Trophoblast cell (in vitro differentiated cells and primary cell): ENCODE data around the gene SBK2.

ENCODE experiments used
- DNase-seq, 2 donors: peaks; one replicate each; pipeline ENCODE4 v3.0.0-alpha.2; 2016
- H2AFZ ChIP-seq: 2 replicates; pipeline ENCODE4 v1.6.1; 2013; ENCODE audit warnings: low read length, moderate library complexity, mild to moderate bottlenecking; ENCODE audit not compliant: insufficient read depth, poor library complexity
- H2AK5ac ChIP-seq: 2 replicates; pipeline ENCODE4 v1.6.1; 2013; ENCODE audit warnings: mild to moderate bottlenecking, low read length
- H2BK120ac ChIP-seq: 2 replicates; pipeline ENCODE4 v1.6.1; 2013; ENCODE audit warnings: low read length, mild to moderate bottlenecking, moderate library complexity; ENCODE audit not compliant: insufficient read depth, poor library complexity
- H2BK12ac ChIP-seq: 2 replicates; pipeline ENCODE4 v1.6.1; 2013; ENCODE audit warnings: mild to moderate bottlenecking, low read length, moderate library complexity
- H2BK5ac ChIP-seq: 2 replicates; pipeline ENCODE4 v1.6.1; 2013; ENCODE audit warnings: low read length, low read depth, moderate library complexity, mild to moderate bottlenecking; ENCODE audit not compliant: poor library complexity
- H3K14ac ChIP-seq: 2 replicates; pipeline ENCODE4 v1.6.1; 2013; ENCODE audit warnings: mild to moderate bottlenecking, low read length
- H3K18ac ChIP-seq: 2 replicates; pipeline ENCODE4 v1.6.1; 2013; ENCODE audit warnings: mild to moderate bottlenecking, low read length
- H3K23ac ChIP-seq: 2 replicates; pipeline ENCODE4 v1.6.1; 2013; ENCODE audit warnings: low read length
- H3K27ac ChIP-seq: 2 replicates; pipeline ENCODE4 v1.5.1; 2013; ENCODE audit warnings: low read depth, mild to moderate bottlenecking, inconsistent platforms, low read length, moderate library complexity
- H3K27me3 ChIP-seq: 2 replicates; pipeline ENCODE4 v1.6.1; 2013; ENCODE audit warnings: inconsistent platforms, mild to moderate bottlenecking, low read length, moderate library complexity; ENCODE audit not compliant: insufficient read depth
- H3K36me3 ChIP-seq, 2 experiments: 1 replicate in 1 of 2; 2 replicates in 1 of 2; pipeline ENCODE4 v1.6.1; 2013; ENCODE audit warnings: low read length in 2 of 2, mild to moderate bottlenecking in 2 of 2, moderate library complexity in 1 of 2; ENCODE audit not compliant: insufficient read depth in 2 of 2, control insufficient read depth in 1 of 2
- H3K4ac ChIP-seq: 2 replicates; pipeline ENCODE4 v1.6.1; 2013; ENCODE audit warnings: low read depth, mild to moderate bottlenecking, low read length, moderate library complexity
- H3K4me1 ChIP-seq, 2 experiments: 1 replicate in 1 of 2; 2 replicates in 1 of 2; pipeline ENCODE4 v1.6.1; 2013; ENCODE audit warnings: low read length in 2 of 2, mild to moderate bottlenecking in 2 of 2, moderate library complexity in 1 of 2; ENCODE audit not compliant: insufficient read depth in 2 of 2, control insufficient read depth in 1 of 2
- H3K4me2 ChIP-seq: 2 replicates; pipeline ENCODE4 v1.6.1; 2013; ENCODE audit warnings: inconsistent platforms, mild to moderate bottlenecking, low read length, moderate library complexity
- H3K4me3 ChIP-seq: 2 replicates; pipeline ENCODE4 v1.5.1; 2013; ENCODE audit warnings: mild to moderate bottlenecking, low read depth, low read length, inconsistent platforms
- H3K79me1 ChIP-seq: one replicate; pipeline ENCODE4 v1.6.1; 2013; ENCODE audit warnings: low read length
- H3K79me2 ChIP-seq: 2 replicates; pipeline ENCODE4 v1.6.1; 2013; ENCODE audit warnings: low read length, mild to moderate bottlenecking; ENCODE audit not compliant: control insufficient read depth, insufficient read depth, poor library complexity
- H3K9ac ChIP-seq: 2 replicates; pipeline ENCODE4 v1.6.1; 2013; ENCODE audit warnings: mild to moderate bottlenecking, low read length
- H3K9me3 ChIP-seq: 2 replicates; pipeline ENCODE4 v1.6.1; 2013; ENCODE audit warnings: low read depth, mild to moderate bottlenecking, control low read depth, inconsistent platforms, low read length; ENCODE audit not compliant: insufficient read depth
- H4K12ac ChIP-seq: 2 replicates; pipeline ENCODE4 v1.6.1; 2013; ENCODE audit warnings: low read depth, mild to moderate bottlenecking, low read length, moderate library complexity
- H4K8ac ChIP-seq: 2 replicates; pipeline ENCODE4 v1.6.1; 2013; ENCODE audit warnings: low read depth, mild to moderate bottlenecking, low read length, moderate library complexity
- H4K91ac ChIP-seq: one replicate; pipeline ENCODE4 v1.6.1; 2013; ENCODE audit warnings: low read depth, mild to moderate bottlenecking, low read length, moderate library complexity
- WGBS: extraction: QIAGEN DNeasy Blood & Tissue Kit; methylation state at CpG from one replicate; pipeline ENCODE4 v1.1.7; 2013; ENCODE audit warnings: missing lambda C conversion rate; ENCODE audit not compliant: insufficient read length, insufficient coverage; ENCODE audit errors: extremely low coverage; 5-methylcytosine and 5-hydroxymethylcytosine counted together

SBK2 gene

GRCh38 chr19:55492362-55492944 is 44.5 kb downstream of the SBK2 start:
- H3K4me3 ChIP-seq = no peak overlapping the region
- no peak overlapping the region for H2BK120ac ChIP-seq
- H3K4me1 ChIP-seq = peaks cover 26 to 37% of the 10 kb centered on the region in 2 experiments
- H3K79me2 ChIP-seq = peaks cover 5% of the 10 kb centered on the region
- peaks cover 13 to 16% of the 10 kb centered on the region in 2 experiments for H3K36me3 ChIP-seq
- no peaks in the 10 kb centered on the region for H3K27me3 ChIP-seq
- peaks cover 20% of the 10 kb centered on the region for H3K79me1 ChIP-seq
- no peak overlapping the region for H2BK5ac ChIP-seq
- H4K12ac ChIP-seq = no peak overlapping the region
- H3K4me2 ChIP-seq = no peak overlapping the region
- no peak overlapping the region for H3K9ac ChIP-seq
- H2AK5ac ChIP-seq = peak overlapping the region; percentile 36
- no peak overlapping the region for H3K18ac ChIP-seq
- no peak overlapping the region for H3K4ac ChIP-seq
- no peak overlapping the region for H4K8ac ChIP-seq
- no peaks in the 10 kb centered on the region for H3K9me3 ChIP-seq
- H2AFZ ChIP-seq = no peak overlapping the region
- peak overlapping the region; percentile 55 for H2BK12ac ChIP-seq
- no peak overlapping the region for H3K23ac ChIP-seq
- peak overlapping the region; percentile 54 for H4K91ac ChIP-seq
- WGBS = no CpG with 5 or more reads among the region's 12 CpGs
- DNase-seq = no peak
- no peak overlapping the region for H3K27ac ChIP-seq
- no peak overlapping the region for H3K14ac ChIP-seq

DNA sequence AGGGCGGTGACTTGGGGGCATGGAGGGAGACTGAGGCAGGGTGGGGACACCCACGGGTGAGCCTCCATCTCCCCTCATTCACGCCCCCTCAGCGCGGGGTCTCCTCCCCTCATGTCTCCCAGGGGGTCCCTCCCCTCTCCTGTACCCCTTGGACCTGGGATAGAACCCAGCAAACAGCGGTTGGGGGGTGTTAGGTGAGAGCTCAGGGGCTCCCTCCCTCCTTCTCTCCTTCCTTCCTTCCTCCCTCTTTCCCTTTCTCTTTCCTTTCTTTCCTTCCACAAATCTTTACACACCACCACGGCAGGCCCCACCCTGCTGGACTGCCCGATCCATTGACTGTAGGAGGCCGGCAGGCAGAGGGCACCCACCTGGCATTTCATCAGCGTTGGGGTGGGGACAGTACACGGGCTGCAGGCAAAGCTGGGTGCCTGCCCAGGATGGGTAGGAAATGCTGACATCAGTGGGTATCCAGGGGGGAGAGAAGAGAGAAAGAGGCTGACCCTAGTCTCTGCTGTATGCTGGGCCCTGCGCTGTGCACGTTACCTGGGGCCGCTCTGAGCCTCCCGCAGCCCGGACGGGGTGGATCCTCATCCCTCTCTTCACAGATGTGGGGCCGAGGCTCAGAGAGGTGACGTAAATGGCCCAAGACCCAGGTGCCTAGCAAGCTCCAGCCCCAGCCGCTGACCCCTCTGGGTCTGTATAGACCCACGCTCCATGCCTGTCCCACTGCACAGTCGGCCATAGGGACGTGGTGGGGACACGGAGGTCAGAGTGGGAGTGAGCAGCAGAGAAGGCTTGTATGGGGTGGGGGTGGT is 45.2 kb downstream of the SBK2 start:
- no peak overlapping the region for H4K12ac ChIP-seq
- no peak overlapping the region for H3K4ac ChIP-seq
- no peak overlapping the region for H3K14ac ChIP-seq
- H3K23ac ChIP-seq = no peak overlapping the region
- peaks cover 27% of the 10 kb centered on the region for H3K79me1 ChIP-seq
- H3K4me1 ChIP-seq = peaks cover 27 to 40% of the 10 kb centered on the region in 2 experiments
- H2BK5ac ChIP-seq = no peak overlapping the region
- no CpG with 5 or more reads among the region's 24 CpGs for WGBS
- H3K27ac ChIP-seq = no peak overlapping the region
- peaks cover 8% of the 10 kb centered on the region for H3K79me2 ChIP-seq
- H4K8ac ChIP-seq = no peak overlapping the region
- no peak overlapping the region for H2AFZ ChIP-seq
- H3K4me3 ChIP-seq = no peak overlapping the region
- no peaks in the 10 kb centered on the region for H3K27me3 ChIP-seq
- H3K9me3 ChIP-seq = no peaks in the 10 kb centered on the region
- H3K9ac ChIP-seq = no peak overlapping the region
- DNase-seq = no peak
- no peak overlapping the region for H3K4me2 ChIP-seq
- H3K36me3 ChIP-seq = peaks cover 13 to 16% of the 10 kb centered on the region in 2 experiments
- H3K18ac ChIP-seq = no peak overlapping the region
- no peak overlapping the region for H2BK120ac ChIP-seq
- H2BK12ac ChIP-seq = peak overlapping the region; percentile 55
- peak overlapping the region; percentile 36 for H2AK5ac ChIP-seq
- H4K91ac ChIP-seq = peak overlapping the region; percentile 54

GRCh38 chr19:55490478-55491432 is 46.2 kb downstream of the SBK2 start:
- no peak overlapping the region for H2BK5ac ChIP-seq
- no peak overlapping the region for H3K23ac ChIP-seq
- H3K18ac ChIP-seq = peak overlapping the region; percentile 5
- no peak overlapping the region for H3K9ac ChIP-seq
- H3K79me1 ChIP-seq = peaks cover 37% of the 10 kb centered on the region
- no peak overlapping the region for H3K4me2 ChIP-seq
- peaks cover 37 to 50% of the 10 kb centered on the region in 2 experiments for H3K4me1 ChIP-seq
- no peak overlapping the region for H3K14ac ChIP-seq
- peak overlapping the region; percentile 1 for H2BK120ac ChIP-seq
- H2AK5ac ChIP-seq = peak overlapping the region; percentile 58
- no peaks in the 10 kb centered on the region for H3K27me3 ChIP-seq
- H4K91ac ChIP-seq = peak overlapping the region; percentile 41
- no peak overlapping the region for H2AFZ ChIP-seq
- no peak overlapping the region for H3K4ac ChIP-seq
- H3K36me3 ChIP-seq = peaks cover 15 to 18% of the 10 kb centered on the region in 2 experiments
- no peak overlapping the region for H3K27ac ChIP-seq
- no CpG with 5 or more reads among the region's 52 CpGs for WGBS
- H3K4me3 ChIP-seq = no peak overlapping the region
- no peak overlapping the region for H4K12ac ChIP-seq
- no peak overlapping the region for H4K8ac ChIP-seq
- H3K79me2 ChIP-seq = peaks cover 16% of the 10 kb centered on the region
- H2BK12ac ChIP-seq = peak overlapping the region; percentile 27
- H3K9me3 ChIP-seq = no peaks in the 10 kb centered on the region
- no peak for DNase-seq
